ENCODE measurements around the gene DSCAM. TPM values are rescaled to one million over a fixed set of nuclear protein-coding genes. Genes with fewer than 3 reads are reported as not detected.
"Not testable (repeated sequence)": the region's sequence is repeated elsewhere in the genome, so short reads cannot be mapped to it uniquely, and the experiment has no call there.

Gene DSCAM
- total RNA-seq, 1 experiment from 2014 or later: 0.13 TPM

- ATAC-seq: no peak
- TF ChIP-seq, protein P1, sequence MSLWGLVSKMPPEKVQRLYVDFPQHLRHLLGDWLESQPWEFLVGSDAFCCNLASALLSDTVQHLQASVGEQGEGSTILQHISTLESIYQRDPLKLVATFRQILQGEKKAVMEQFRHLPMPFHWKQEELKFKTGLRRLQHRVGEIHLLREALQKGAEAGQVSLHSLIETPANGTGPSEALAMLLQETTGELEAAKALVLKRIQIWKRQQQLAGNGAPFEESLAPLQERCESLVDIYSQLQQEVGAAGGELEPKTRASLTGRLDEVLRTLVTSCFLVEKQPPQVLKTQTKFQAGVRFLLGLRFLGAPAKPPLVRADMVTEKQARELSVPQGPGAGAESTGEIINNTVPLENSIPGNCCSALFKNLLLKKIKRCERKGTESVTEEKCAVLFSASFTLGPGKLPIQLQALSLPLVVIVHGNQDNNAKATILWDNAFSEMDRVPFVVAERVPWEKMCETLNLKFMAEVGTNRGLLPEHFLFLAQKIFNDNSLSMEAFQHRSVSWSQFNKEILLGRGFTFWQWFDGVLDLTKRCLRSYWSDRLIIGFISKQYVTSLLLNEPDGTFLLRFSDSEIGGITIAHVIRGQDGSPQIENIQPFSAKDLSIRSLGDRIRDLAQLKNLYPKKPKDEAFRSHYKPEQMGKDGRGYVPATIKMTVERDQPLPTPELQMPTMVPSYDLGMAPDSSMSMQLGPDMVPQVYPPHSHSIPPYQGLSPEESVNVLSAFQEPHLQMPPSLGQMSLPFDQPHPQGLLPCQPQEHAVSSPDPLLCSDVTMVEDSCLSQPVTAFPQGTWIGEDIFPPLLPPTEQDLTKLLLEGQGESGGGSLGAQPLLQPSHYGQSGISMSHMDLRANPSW (CRISPR knock-in tag; conservative IDR thresholded peaks at IDR 0.05; ENCODE audit: low read depth): no peak
- TF ChIP-seq ZNF396 (CRISPR knock-in tag; IDR thresholded peaks at IDR 0.05; ENCODE audit: borderline replicate concordance): no peak
- no peak for DNase-seq (ENCODE audit: low spot score)
- Mint-ChIP-seq H3K9me3 (peaks cover 21% of the 10 kb centered on the region), H3K27ac (no peak overlapping the region), H3K4me3 (no peak overlapping the region), H3K36me3 (0 out of 2 replicates have a peak, but pooled peaks cover 5% of the 10 kb centered on the region), H3K4me1 (peaks cover 35% of the 10 kb centered on the region), H3K27me3 (ENCODE audit: low read depth) (peaks cover 12% of the 10 kb centered on the region)
- ChIA-PET POLR2A (no interaction called here), CTCF (no interaction called here)
Observed at GRCh38 chr21:40029888-40030287, 817.1 kb downstream of the DSCAM start.

DNA sequence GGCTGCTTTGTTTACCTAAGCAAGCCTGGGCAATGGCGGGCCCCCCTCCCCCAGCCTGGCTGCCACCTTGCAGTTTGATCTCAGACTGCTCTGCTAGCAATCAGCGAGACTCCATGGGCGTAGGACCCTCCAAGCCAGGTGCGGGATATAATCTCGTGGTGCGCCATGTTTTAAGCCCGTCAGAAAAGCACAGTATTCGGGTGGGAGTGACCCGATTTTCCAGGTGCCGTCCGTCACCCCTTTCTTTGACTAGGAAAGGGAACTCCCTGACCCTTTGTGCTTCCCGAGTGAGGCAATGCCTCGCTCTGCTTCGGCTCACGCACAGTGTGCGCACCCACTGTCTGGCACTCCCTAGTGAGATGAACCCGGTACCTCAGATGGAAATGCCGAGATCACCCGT is 818.6 kb downstream of the DSCAM start:
- peak overlapping the region; percentile 37 for H3K4me3 Mint-ChIP-seq
- peak; percentile 50 for DNase-seq (ENCODE audit: low spot score)
- not testable (repeated sequence) for ATAC-seq

GRCh38 chr21:40021558-40022351 is 825.2 kb downstream of the DSCAM start:
- ChIA-PET POLR2A (no interaction called here), CTCF (interaction anchor here (0.6 to 0.8 kb wide), 2 partner anchors 11 to 155 kb away, joined by 3 read pairs; partner anchors contain the start of gene PCP4)
- ATAC-seq: no peak
- 0 out of 2 replicates have a peak, but pooled peaks cover 5% of the 10 kb centered on the region for H3K36me3 Mint-ChIP-seq
- no peaks in the 10 kb centered on the region for H3K4me1 Mint-ChIP-seq
- H3K27me3 Mint-ChIP-seq (ENCODE audit: low read depth): peaks cover 5% of the 10 kb centered on the region
- H3K4me3 Mint-ChIP-seq: no peak overlapping the region
- H3K9me3 Mint-ChIP-seq: peaks cover 10% of the 10 kb centered on the region
- no peak overlapping the region for H3K27ac Mint-ChIP-seq
- no peak for DNase-seq (ENCODE audit: low spot score)
- TF ChIP-seq CBFB (CRISPR knock-in tag; IDR thresholded peaks at IDR 0.05; ENCODE audit: low read depth): no peak
- no peak for TF ChIP-seq CREM (CRISPR knock-in tag; IDR thresholded peaks at IDR 0.05)

More for the DNA sequence above, 818.6 kb downstream of the DSCAM start:
- CTCF ChIA-PET: interaction anchor here (1.5 kb wide), 1 partner anchor 161 kb away, joined by 4 read pairs; the partner anchor contains the start of gene PCP4
- POLR2A ChIA-PET, H3K36me3 Mint-ChIP-seq: not testable (repeated sequence)
- peaks cover 35% of the 10 kb centered on the region for H3K4me1 Mint-ChIP-seq
- H3K9me3 Mint-ChIP-seq: peaks cover 21% of the 10 kb centered on the region
- peaks cover 12% of the 10 kb centered on the region for H3K27me3 Mint-ChIP-seq (ENCODE audit: low read depth)
- H3K27ac Mint-ChIP-seq: peak overlapping the region; percentile 26

GRCh38 chr21:40020651-40021050 is 826.3 kb downstream of the DSCAM start:
- ATAC-seq: no peak
- H3K36me3 Mint-ChIP-seq: 0 out of 2 replicates have a peak, but pooled peaks cover 3% of the 10 kb centered on the region
- peaks cover 8% of the 10 kb centered on the region for H3K9me3 Mint-ChIP-seq
- peaks cover 5% of the 10 kb centered on the region for H3K27me3 Mint-ChIP-seq (ENCODE audit: low read depth)
- TF ChIP-seq ZNF232 (CRISPR knock-in tag; IDR thresholded peaks at IDR 0.05) (no peak), ZNF671 (CRISPR knock-in tag; IDR thresholded peaks at IDR 0.05) (no peak), GTF2I (CRISPR knock-in tag; conservative IDR thresholded peaks at IDR 0.05) (no peak), ATF2 (CRISPR knock-in tag; IDR thresholded peaks at IDR 0.05; ENCODE audit: borderline replicate concordance, low read depth) (no peak), HMGA2 (CRISPR knock-in tag; IDR thresholded peaks at IDR 0.05) (no peak), JUN (CRISPR knock-in tag; IDR thresholded peaks at IDR 0.05) (no peak), NFE2L1 (CRISPR knock-in tag; IDR thresholded peaks at IDR 0.05) (no peak), ATF1 (CRISPR knock-in tag; IDR thresholded peaks at IDR 0.05) (no peak), MXD4 (CRISPR knock-in tag; IDR thresholded peaks at IDR 0.05; ENCODE audit: borderline replicate concordance) (no peak), CBFB (CRISPR knock-in tag; IDR thresholded peaks at IDR 0.05; ENCODE audit: low read depth) (no peak), EMX1 (CRISPR knock-in tag; IDR thresholded peaks at IDR 0.05) (no peak), ESRRA (CRISPR knock-in tag; IDR thresholded peaks at IDR 0.05; ENCODE audit: borderline replicate concordance) (no peak)
- TF ChIP-seq, protein P2, sequence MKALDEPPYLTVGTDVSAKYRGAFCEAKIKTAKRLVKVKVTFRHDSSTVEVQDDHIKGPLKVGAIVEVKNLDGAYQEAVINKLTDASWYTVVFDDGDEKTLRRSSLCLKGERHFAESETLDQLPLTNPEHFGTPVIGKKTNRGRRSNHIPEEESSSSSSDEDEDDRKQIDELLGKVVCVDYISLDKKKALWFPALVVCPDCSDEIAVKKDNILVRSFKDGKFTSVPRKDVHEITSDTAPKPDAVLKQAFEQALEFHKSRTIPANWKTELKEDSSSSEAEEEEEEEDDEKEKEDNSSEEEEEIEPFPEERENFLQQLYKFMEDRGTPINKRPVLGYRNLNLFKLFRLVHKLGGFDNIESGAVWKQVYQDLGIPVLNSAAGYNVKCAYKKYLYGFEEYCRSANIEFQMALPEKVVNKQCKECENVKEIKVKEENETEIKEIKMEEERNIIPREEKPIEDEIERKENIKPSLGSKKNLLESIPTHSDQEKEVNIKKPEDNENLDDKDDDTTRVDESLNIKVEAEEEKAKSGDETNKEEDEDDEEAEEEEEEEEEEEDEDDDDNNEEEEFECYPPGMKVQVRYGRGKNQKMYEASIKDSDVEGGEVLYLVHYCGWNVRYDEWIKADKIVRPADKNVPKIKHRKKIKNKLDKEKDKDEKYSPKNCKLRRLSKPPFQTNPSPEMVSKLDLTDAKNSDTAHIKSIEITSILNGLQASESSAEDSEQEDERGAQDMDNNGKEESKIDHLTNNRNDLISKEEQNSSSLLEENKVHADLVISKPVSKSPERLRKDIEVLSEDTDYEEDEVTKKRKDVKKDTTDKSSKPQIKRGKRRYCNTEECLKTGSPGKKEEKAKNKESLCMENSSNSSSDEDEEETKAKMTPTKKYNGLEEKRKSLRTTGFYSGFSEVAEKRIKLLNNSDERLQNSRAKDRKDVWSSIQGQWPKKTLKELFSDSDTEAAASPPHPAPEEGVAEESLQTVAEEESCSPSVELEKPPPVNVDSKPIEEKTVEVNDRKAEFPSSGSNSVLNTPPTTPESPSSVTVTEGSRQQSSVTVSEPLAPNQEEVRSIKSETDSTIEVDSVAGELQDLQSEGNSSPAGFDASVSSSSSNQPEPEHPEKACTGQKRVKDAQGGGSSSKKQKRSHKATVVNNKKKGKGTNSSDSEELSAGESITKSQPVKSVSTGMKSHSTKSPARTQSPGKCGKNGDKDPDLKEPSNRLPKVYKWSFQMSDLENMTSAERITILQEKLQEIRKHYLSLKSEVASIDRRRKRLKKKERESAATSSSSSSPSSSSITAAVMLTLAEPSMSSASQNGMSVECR (CRISPR knock-in tag; IDR thresholded peaks at IDR 0.05; ENCODE audit: borderline replicate concordance): no peak
- TF ChIP-seq, protein P3, sequence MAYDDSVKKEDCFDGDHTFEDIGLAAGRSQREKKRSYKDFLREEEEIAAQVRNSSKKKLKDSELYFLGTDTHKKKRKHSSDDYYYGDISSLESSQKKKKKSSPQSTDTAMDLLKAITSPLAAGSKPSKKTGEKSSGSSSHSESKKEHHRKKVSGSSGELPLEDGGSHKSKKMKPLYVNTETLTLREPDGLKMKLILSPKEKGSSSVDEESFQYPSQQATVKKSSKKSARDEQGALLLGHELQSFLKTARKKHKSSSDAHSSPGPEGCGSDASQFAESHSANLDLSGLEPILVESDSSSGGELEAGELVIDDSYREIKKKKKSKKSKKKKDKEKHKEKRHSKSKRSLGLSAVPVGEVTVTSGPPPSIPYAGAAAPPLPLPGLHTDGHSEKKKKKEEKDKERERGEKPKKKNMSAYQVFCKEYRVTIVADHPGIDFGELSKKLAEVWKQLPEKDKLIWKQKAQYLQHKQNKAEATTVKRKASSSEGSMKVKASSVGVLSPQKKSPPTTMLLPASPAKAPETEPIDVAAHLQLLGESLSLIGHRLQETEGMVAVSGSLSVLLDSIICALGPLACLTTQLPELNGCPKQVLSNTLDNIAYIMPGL (CRISPR knock-in tag; IDR thresholded peaks at IDR 0.05): no peak
- no peak overlapping the region for H3K4me3 Mint-ChIP-seq
- DNase-seq (ENCODE audit: low spot score): no peak
- POLR2A ChIA-PET: no interaction called here
- H3K4me1 Mint-ChIP-seq: no peaks in the 10 kb centered on the region
- CTCF ChIA-PET: no interaction called here
- no peak overlapping the region for H3K27ac Mint-ChIP-seq
